ENCODE results near the gene SYNJ2BP. TPM values are rescaled to one million over a fixed set of nuclear protein-coding genes. Genes with fewer than 3 reads are reported as not detected.

SYNJ2BP gene
- total and polyA plus RNA-seq, 9 of the 15 experiments (the other 6 are each of a cell fraction or from before 2014, with no cell fraction given) = 1.8 to 4.6 (median 3.3) TPM

DNA sequence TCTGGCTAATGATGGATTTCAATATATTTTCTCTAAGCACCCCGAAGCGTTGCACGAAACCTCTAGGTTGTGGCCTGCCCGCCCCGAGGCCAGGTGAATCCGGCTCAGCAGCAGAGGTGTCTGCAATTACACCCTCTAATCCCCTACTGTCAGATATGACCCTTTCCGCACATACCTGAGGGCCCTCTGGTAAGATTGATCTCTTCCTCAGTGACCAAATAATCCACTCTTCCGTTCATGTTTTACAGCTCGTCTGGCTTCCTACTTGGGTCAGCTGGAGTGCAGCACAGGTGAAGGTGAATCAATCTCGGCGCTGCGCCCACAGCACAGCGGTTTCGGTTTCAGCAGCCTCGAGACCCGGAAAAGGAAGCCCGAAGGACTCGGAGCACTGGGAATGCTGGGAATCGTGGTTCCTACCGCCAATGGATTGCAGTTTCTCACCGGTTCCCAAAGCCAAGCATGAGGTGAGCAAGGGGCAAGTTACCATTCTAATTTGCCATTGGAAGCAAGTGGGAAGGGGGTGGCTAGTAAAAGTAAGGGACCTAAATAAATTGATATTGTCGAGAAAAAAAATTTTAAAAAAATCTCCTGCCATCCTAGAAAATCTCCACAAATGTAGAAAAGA is at the start of gene SYNJ2BP (continued):
- TF ChIP-seq, protein P1, sequence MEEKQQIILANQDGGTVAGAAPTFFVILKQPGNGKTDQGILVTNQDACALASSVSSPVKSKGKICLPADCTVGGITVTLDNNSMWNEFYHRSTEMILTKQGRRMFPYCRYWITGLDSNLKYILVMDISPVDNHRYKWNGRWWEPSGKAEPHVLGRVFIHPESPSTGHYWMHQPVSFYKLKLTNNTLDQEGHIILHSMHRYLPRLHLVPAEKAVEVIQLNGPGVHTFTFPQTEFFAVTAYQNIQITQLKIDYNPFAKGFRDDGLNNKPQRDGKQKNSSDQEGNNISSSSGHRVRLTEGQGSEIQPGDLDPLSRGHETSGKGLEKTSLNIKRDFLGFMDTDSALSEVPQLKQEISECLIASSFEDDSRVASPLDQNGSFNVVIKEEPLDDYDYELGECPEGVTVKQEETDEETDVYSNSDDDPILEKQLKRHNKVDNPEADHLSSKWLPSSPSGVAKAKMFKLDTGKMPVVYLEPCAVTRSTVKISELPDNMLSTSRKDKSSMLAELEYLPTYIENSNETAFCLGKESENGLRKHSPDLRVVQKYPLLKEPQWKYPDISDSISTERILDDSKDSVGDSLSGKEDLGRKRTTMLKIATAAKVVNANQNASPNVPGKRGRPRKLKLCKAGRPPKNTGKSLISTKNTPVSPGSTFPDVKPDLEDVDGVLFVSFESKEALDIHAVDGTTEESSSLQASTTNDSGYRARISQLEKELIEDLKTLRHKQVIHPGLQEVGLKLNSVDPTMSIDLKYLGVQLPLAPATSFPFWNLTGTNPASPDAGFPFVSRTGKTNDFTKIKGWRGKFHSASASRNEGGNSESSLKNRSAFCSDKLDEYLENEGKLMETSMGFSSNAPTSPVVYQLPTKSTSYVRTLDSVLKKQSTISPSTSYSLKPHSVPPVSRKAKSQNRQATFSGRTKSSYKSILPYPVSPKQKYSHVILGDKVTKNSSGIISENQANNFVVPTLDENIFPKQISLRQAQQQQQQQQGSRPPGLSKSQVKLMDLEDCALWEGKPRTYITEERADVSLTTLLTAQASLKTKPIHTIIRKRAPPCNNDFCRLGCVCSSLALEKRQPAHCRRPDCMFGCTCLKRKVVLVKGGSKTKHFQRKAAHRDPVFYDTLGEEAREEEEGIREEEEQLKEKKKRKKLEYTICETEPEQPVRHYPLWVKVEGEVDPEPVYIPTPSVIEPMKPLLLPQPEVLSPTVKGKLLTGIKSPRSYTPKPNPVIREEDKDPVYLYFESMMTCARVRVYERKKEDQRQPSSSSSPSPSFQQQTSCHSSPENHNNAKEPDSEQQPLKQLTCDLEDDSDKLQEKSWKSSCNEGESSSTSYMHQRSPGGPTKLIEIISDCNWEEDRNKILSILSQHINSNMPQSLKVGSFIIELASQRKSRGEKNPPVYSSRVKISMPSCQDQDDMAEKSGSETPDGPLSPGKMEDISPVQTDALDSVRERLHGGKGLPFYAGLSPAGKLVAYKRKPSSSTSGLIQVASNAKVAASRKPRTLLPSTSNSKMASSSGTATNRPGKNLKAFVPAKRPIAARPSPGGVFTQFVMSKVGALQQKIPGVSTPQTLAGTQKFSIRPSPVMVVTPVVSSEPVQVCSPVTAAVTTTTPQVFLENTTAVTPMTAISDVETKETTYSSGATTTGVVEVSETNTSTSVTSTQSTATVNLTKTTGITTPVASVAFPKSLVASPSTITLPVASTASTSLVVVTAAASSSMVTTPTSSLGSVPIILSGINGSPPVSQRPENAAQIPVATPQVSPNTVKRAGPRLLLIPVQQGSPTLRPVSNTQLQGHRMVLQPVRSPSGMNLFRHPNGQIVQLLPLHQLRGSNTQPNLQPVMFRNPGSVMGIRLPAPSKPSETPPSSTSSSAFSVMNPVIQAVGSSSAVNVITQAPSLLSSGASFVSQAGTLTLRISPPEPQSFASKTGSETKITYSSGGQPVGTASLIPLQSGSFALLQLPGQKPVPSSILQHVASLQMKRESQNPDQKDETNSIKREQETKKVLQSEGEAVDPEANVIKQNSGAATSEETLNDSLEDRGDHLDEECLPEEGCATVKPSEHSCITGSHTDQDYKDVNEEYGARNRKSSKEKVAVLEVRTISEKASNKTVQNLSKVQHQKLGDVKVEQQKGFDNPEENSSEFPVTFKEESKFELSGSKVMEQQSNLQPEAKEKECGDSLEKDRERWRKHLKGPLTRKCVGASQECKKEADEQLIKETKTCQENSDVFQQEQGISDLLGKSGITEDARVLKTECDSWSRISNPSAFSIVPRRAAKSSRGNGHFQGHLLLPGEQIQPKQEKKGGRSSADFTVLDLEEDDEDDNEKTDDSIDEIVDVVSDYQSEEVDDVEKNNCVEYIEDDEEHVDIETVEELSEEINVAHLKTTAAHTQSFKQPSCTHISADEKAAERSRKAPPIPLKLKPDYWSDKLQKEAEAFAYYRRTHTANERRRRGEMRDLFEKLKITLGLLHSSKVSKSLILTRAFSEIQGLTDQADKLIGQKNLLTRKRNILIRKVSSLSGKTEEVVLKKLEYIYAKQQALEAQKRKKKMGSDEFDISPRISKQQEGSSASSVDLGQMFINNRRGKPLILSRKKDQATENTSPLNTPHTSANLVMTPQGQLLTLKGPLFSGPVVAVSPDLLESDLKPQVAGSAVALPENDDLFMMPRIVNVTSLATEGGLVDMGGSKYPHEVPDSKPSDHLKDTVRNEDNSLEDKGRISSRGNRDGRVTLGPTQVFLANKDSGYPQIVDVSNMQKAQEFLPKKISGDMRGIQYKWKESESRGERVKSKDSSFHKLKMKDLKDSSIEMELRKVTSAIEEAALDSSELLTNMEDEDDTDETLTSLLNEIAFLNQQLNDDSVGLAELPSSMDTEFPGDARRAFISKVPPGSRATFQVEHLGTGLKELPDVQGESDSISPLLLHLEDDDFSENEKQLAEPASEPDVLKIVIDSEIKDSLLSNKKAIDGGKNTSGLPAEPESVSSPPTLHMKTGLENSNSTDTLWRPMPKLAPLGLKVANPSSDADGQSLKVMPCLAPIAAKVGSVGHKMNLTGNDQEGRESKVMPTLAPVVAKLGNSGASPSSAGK (IDR thresholded peaks at IDR 0.05) = 0 out of 2 replicates have a peak, but pooled peaks have one; percentile 15
- TF ChIP-seq CXXC5 (CRISPR knock-in tag; IDR thresholded peaks at IDR 0.05) (0 out of 2 replicates have a peak, but pooled peaks have one; percentile 22), CTBP1 (IDR thresholded peaks at IDR 0.05; ENCODE audit: borderline replicate concordance) (peak; percentile 35; the same call in 1 of the 2 replicates), BACH1 (tag; IDR thresholded peaks at IDR 0.05) (no peak)
- TF ChIP-seq, protein P2, sequence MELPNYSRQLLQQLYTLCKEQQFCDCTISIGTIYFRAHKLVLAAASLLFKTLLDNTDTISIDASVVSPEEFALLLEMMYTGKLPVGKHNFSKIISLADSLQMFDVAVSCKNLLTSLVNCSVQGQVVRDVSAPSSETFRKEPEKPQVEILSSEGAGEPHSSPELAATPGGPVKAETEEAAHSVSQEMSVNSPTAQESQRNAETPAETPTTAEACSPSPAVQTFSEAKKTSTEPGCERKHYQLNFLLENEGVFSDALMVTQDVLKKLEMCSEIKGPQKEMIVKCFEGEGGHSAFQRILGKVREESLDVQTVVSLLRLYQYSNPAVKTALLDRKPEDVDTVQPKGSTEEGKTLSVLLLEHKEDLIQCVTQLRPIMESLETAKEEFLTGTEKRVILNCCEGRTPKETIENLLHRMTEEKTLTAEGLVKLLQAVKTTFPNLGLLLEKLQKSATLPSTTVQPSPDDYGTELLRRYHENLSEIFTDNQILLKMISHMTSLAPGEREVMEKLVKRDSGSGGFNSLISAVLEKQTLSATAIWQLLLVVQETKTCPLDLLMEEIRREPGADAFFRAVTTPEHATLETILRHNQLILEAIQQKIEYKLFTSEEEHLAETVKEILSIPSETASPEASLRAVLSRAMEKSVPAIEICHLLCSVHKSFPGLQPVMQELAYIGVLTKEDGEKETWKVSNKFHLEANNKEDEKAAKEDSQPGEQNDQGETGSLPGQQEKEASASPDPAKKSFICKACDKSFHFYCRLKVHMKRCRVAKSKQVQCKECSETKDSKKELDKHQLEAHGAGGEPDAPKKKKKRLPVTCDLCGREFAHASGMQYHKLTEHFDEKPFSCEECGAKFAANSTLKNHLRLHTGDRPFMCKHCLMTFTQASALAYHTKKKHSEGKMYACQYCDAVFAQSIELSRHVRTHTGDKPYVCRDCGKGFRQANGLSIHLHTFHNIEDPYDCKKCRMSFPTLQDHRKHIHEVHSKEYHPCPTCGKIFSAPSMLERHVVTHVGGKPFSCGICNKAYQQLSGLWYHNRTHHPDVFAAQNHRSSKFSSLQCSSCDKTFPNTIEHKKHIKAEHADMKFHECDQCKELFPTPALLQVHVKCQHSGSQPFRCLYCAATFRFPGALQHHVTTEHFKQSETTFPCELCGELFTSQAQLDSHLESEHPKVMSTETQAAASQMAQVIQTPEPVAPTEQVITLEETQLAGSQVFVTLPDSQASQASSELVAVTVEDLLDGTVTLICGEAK (IDR thresholded peaks at IDR 0.05) = peak; percentile 92
- TF ChIP-seq, protein P2 (CRISPR knock-in tag; IDR thresholded peaks at IDR 0.05) = no peak
